Measurements from ENCODE around the gene TWIST2.

DNA sequence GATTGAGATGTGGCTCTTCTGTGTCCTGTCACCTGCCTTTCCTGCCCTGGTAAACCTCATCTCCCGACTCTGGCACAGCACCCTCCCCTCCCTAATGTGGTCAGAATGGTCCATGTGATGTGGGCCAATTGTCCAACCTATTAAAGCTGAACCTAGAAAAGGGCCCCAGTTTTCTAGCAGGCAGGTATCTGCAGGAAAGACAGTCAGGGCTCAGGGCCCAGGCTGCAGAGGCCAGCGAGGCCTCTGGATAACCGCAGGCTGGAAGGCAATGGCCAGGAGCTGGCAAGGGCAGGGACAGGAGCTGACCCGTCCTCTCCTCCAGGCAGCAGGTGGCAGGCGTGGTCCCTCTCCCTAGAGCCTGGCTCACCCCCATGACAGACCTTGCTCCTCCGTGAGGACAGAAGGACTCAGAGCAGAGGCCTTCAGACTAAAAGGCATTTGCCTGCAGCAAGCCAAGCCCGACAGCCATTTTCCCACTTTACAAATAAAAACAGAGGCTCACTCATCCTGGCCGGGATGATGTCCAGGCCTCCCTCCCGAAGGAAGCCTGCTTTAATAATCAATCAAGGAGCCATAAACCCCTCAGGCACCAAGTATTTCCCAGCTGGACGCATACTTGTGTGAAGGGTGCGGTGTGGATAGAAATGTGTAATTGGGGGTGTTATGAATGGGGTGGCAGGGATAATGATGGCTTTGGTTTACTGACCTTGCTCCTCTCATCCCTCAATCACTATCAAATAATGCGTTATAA, 107.1 kb downstream of the TWIST2 start:
- no peak for TF ChIP-seq POLR2A (IDR thresholded peaks at IDR 0.05; ENCODE audit: low read depth, low read length)
- TF ChIP-seq POLR2AphosphoS5 (IDR thresholded peaks at IDR 0.05; ENCODE audit: low read depth, low read length): no peak
- TF ChIP-seq TAF1 (IDR thresholded peaks at IDR 0.05; ENCODE audit: borderline replicate concordance, low read depth, low read length): no peak

Measured in GM12892 (cell line).